OCI-LY7 (cell line): Measurements from ENCODE around the gene IGSF9.

Experiments used
- CTCF ChIP-seq: fragments of 200-600 bp; sonication (generic); conservative IDR thresholded peaks from 2 replicates; pipeline ENCODE4 v1.5.1; 2014; ENCODE audit warnings: mild to moderate bottlenecking, antibody characterized with exemption, low read length, moderate library complexity, mixed read lengths
- EZH2phosphoT487 ChIP-seq: fragments of 200-600 bp; sonication (generic); IDR thresholded peaks from 2 replicates; pipeline ENCODE4 v1.6.1; 2018; ENCODE audit warnings: low read depth, borderline replicate concordance, mild to moderate bottlenecking, mixed run types, antibody characterized with exemption, low read length, moderate library complexity, mixed read lengths

GRCh38 chr1:159943908-159944622 is 1.3 kb downstream of the IGSF9 start:
- no peak for TF ChIP-seq CTCF
- TF ChIP-seq EZH2phosphoT487 = no peak
